Measurements from ENCODE around the gene POLK. TPM values are rescaled to one million over a fixed set of nuclear protein-coding genes. Genes with fewer than 3 reads are reported as not detected.
"Not testable (repeated sequence)": the region's sequence is repeated elsewhere in the genome, so short reads cannot be mapped to it uniquely, and the experiment has no call there.

The POLK gene
- total RNA-seq, 2 experiments from 2014 or later: 30.4 to 32.4 TPM

GRCh38 chr5:75567710-75568109 is 56.0 kb downstream of the POLK start:
- Mint-ChIP-seq H3K36me3 (peaks cover 53% of the 10 kb centered on the region), H3K4me3 (no peak overlapping the region), H3K4me1 (peaks cover 27% of the 10 kb centered on the region), H3K27ac (peak overlapping the region; percentile 42), H3K27me3 (no peaks in the 10 kb centered on the region), H3K9me3 (ENCODE audit: low read depth) (peaks cover 11% of the 10 kb centered on the region)
- peak; percentile 32 for ATAC-seq
- no peak for DNase-seq
- CTCF ChIA-PET: interaction anchor here (0.9 to 1.3 kb wide), 2 partner anchors 15 to 632 kb away, joined by 3 read pairs; no protein-coding TSS in a partner anchor

- DNase-seq: peak; percentile 42
- H3K4me3 Mint-ChIP-seq: no peak overlapping the region
- H3K9me3 Mint-ChIP-seq (ENCODE audit: low read depth): peaks cover 10% of the 10 kb centered on the region
- H3K27me3 Mint-ChIP-seq: no peaks in the 10 kb centered on the region
- no peak for ATAC-seq
- CTCF ChIA-PET: interaction anchor here (1.3 kb wide), 1 partner anchor 16 kb away, joined by 3 read pairs; no protein-coding TSS in a partner anchor
- H3K36me3 Mint-ChIP-seq: peaks cover 51% of the 10 kb centered on the region
- H3K27ac Mint-ChIP-seq: peak overlapping the region; percentile 42
- peaks cover 27% of the 10 kb centered on the region for H3K4me1 Mint-ChIP-seq
These were observed 56.5 kb downstream of the POLK start for GRCh38 chr5:75568202-75568601.

GRCh38 chr5:75571547-75571946 is 59.9 kb downstream of the POLK start:
- no peak overlapping the region for H3K4me3 Mint-ChIP-seq
- no peak for DNase-seq
- no peaks in the 10 kb centered on the region for H3K27me3 Mint-ChIP-seq
- H3K27ac Mint-ChIP-seq: no peak overlapping the region
- no peak for ATAC-seq
- CTCF ChIA-PET: interaction anchor here (0.6 kb wide), 1 partner anchor 646 kb away, joined by 4 read pairs; no protein-coding TSS in a partner anchor
- peaks cover 32% of the 10 kb centered on the region for H3K36me3 Mint-ChIP-seq
- peaks cover 25% of the 10 kb centered on the region for H3K4me1 Mint-ChIP-seq
- no peaks in the 10 kb centered on the region for H3K9me3 Mint-ChIP-seq (ENCODE audit: low read depth)

GRCh38 chr5:75574791-75575190 is 63.1 kb downstream of the POLK start:
- H3K27ac Mint-ChIP-seq: no peak overlapping the region
- peaks cover 29% of the 10 kb centered on the region for H3K36me3 Mint-ChIP-seq
- no peak for ATAC-seq
- no peaks in the 10 kb centered on the region for H3K27me3 Mint-ChIP-seq
- H3K4me1 Mint-ChIP-seq: peaks cover 7% of the 10 kb centered on the region
- no peak for DNase-seq
- H3K9me3 Mint-ChIP-seq (ENCODE audit: low read depth): no peaks in the 10 kb centered on the region
- H3K4me3 Mint-ChIP-seq: no peak overlapping the region
- CTCF ChIA-PET: no interaction called here

- CTCF ChIA-PET; ATAC-seq; H3K4me1 Mint-ChIP-seq; H3K27ac Mint-ChIP-seq; H3K4me3 Mint-ChIP-seq; H3K27me3 Mint-ChIP-seq; DNase-seq; H3K9me3 Mint-ChIP-seq (ENCODE audit: low read depth): not testable (repeated sequence)
- peaks cover 21% of the 10 kb centered on the region for H3K36me3 Mint-ChIP-seq
These were observed 66.6 kb downstream of the POLK start for GRCh38 chr5:75578280-75578679.

- Mint-ChIP-seq H3K4me3 (no peak overlapping the region), H3K36me3 (peaks cover 22% of the 10 kb centered on the region), H3K4me1 (peaks cover 4% of the 10 kb centered on the region), H3K9me3 (ENCODE audit: low read depth) (no peaks in the 10 kb centered on the region), H3K27ac (no peak overlapping the region), H3K27me3 (no peaks in the 10 kb centered on the region)
- no peak for DNase-seq
- ATAC-seq: no peak
- CTCF ChIA-PET: no interaction called here
These were observed 73.0 kb downstream of the POLK start for GRCh38 chr5:75584641-75585040.

GRCh38 chr5:75588666-75589065 is 77.0 kb downstream of the POLK start:
- CTCF ChIA-PET: no interaction called here
- no peak overlapping the region for H3K4me3 Mint-ChIP-seq
- H3K4me1 Mint-ChIP-seq: no peaks in the 10 kb centered on the region
- peaks cover 21% of the 10 kb centered on the region for H3K36me3 Mint-ChIP-seq
- DNase-seq (no peak), ATAC-seq (no peak)
- no peaks in the 10 kb centered on the region for H3K27me3 Mint-ChIP-seq
- H3K27ac Mint-ChIP-seq: no peak overlapping the region
- no peaks in the 10 kb centered on the region for H3K9me3 Mint-ChIP-seq (ENCODE audit: low read depth)

GRCh38 chr5:75600535-75600934 is 88.8 kb downstream of the POLK start:
- peaks cover 32% of the 10 kb centered on the region for H3K36me3 Mint-ChIP-seq

GRCh38 chr5:75601567-75601966 is 89.9 kb downstream of the POLK start:
- CTCF ChIA-PET: no interaction called here
- peaks cover 29% of the 10 kb centered on the region for H3K36me3 Mint-ChIP-seq
- peaks cover 18% of the 10 kb centered on the region for H3K4me1 Mint-ChIP-seq
- ATAC-seq: no peak
- no peak overlapping the region for H3K27ac Mint-ChIP-seq
- H3K4me3 Mint-ChIP-seq: no peak overlapping the region
- H3K27me3 Mint-ChIP-seq: no peaks in the 10 kb centered on the region
- no peak for DNase-seq
- H3K9me3 Mint-ChIP-seq (ENCODE audit: low read depth): no peaks in the 10 kb centered on the region

More at GRCh38 chr5:75600535-75600934, 88.8 kb downstream of the POLK start:
- H3K4me3 Mint-ChIP-seq: no peak overlapping the region
- no peaks in the 10 kb centered on the region for H3K27me3 Mint-ChIP-seq
- no peaks in the 10 kb centered on the region for H3K9me3 Mint-ChIP-seq (ENCODE audit: low read depth)
- no peak overlapping the region for H3K27ac Mint-ChIP-seq
- peaks cover 18% of the 10 kb centered on the region for H3K4me1 Mint-ChIP-seq
- CTCF ChIA-PET: no interaction called here
- ATAC-seq (peak; percentile 45), DNase-seq (no peak)

GRCh38 chr5:75601996-75602395 is 90.3 kb downstream of the POLK start:
- H3K36me3 Mint-ChIP-seq: peaks cover 26% of the 10 kb centered on the region
- H3K9me3 Mint-ChIP-seq (ENCODE audit: low read depth): no peaks in the 10 kb centered on the region
- CTCF ChIA-PET: no interaction called here
- peaks cover 20% of the 10 kb centered on the region for H3K4me1 Mint-ChIP-seq
- H3K27me3 Mint-ChIP-seq: no peaks in the 10 kb centered on the region
- DNase-seq: no peak
- no peak overlapping the region for H3K27ac Mint-ChIP-seq
- no peak for ATAC-seq
- H3K4me3 Mint-ChIP-seq: no peak overlapping the region

- Mint-ChIP-seq H3K36me3 (peaks cover 25% of the 10 kb centered on the region), H3K27me3 (no peaks in the 10 kb centered on the region), H3K27ac (no peak overlapping the region), H3K4me3 (no peak overlapping the region), H3K9me3 (ENCODE audit: low read depth) (no peaks in the 10 kb centered on the region), H3K4me1 (peaks cover 20% of the 10 kb centered on the region)
- ATAC-seq (no peak), DNase-seq (no peak)
- CTCF ChIA-PET: no interaction called here
These were observed 91.7 kb downstream of the POLK start for GRCh38 chr5:75603371-75603770.

GRCh38 chr5:75603821-75604220 is 92.1 kb downstream of the POLK start:
- H3K27ac Mint-ChIP-seq: no peak overlapping the region
- CTCF ChIA-PET: no interaction called here

GRCh38 chr5:75607341-75607740 is 95.7 kb downstream of the POLK start:
- ATAC-seq; H3K9me3 Mint-ChIP-seq (ENCODE audit: low read depth); H3K27me3 Mint-ChIP-seq; DNase-seq; H3K27ac Mint-ChIP-seq; H3K4me3 Mint-ChIP-seq; H3K4me1 Mint-ChIP-seq: not testable (repeated sequence)
- CTCF ChIA-PET: interaction anchor here (1.8 kb wide), 1 partner anchor 10 kb away, joined by 6 read pairs; no protein-coding TSS in a partner anchor
- H3K36me3 Mint-ChIP-seq: peaks cover 22% of the 10 kb centered on the region

More at GRCh38 chr5:75603821-75604220, 92.1 kb downstream of the POLK start:
- H3K4me1 Mint-ChIP-seq: peaks cover 20% of the 10 kb centered on the region
- peaks cover 25% of the 10 kb centered on the region for H3K36me3 Mint-ChIP-seq
- no peaks in the 10 kb centered on the region for H3K27me3 Mint-ChIP-seq
- no peak overlapping the region for H3K4me3 Mint-ChIP-seq
- H3K9me3 Mint-ChIP-seq (ENCODE audit: low read depth): no peaks in the 10 kb centered on the region
- DNase-seq (no peak), ATAC-seq (no peak)

- H3K4me1 Mint-ChIP-seq: peaks cover 7% of the 10 kb centered on the region
- DNase-seq (no peak), ATAC-seq (no peak)
- H3K27me3 Mint-ChIP-seq: peaks cover 5% of the 10 kb centered on the region
- peaks cover 16% of the 10 kb centered on the region for H3K36me3 Mint-ChIP-seq
- H3K27ac Mint-ChIP-seq: no peak overlapping the region
- CTCF ChIA-PET: interaction anchor here (1.8 kb wide), 1 partner anchor 12 kb away, joined by 6 read pairs; no protein-coding TSS in a partner anchor
- H3K4me3 Mint-ChIP-seq: no peak overlapping the region
- H3K9me3 Mint-ChIP-seq (ENCODE audit: low read depth): no peaks in the 10 kb centered on the region
These were observed 97.2 kb downstream of the POLK start for GRCh38 chr5:75608870-75609269.

- Mint-ChIP-seq H3K27me3 (peaks cover 5% of the 10 kb centered on the region), H3K27ac (no peak overlapping the region), H3K4me1 (peaks cover 7% of the 10 kb centered on the region), H3K4me3 (no peak overlapping the region), H3K9me3 (ENCODE audit: low read depth) (no peaks in the 10 kb centered on the region), H3K36me3 (peaks cover 11% of the 10 kb centered on the region)
- ATAC-seq (no peak), DNase-seq (no peak)
- CTCF ChIA-PET: no interaction called here
These were observed 98.5 kb downstream of the POLK start for GRCh38 chr5:75610201-75610600.

All from activated CD8-positive, alpha-beta memory T cell treated with anti-CD3 and anti-CD28 coated beads, Interleukin-2, amount 10 ng/mL, durations not matched to agents 7 days and 5 days (primary cell).